ENCODE data around the gene PPP1CB. TPM values are rescaled to one million over a fixed set of nuclear protein-coding genes. Genes with fewer than 3 reads are reported as not detected.

The PPP1CB gene
- total RNA-seq, 1 donor from 2014 or later: 176 TPM

- Mint-ChIP-seq H3K4me3 (peak overlapping the region; percentile 77), H3K36me3 (ENCODE audit: low read depth) (no peaks in the 10 kb centered on the region), H3K27me3 (ENCODE audit: low read depth) (no peaks in the 10 kb centered on the region), H3K4me1 (peaks cover 59% of the 10 kb centered on the region), H3K9me3 (no peaks in the 10 kb centered on the region), H3K27ac (ENCODE audit: unreplicated experiment) (no peak overlapping the region)
- TF ChIP-seq CTCF (conservative IDR thresholded peaks at IDR 0.05): no peak
- DNase-seq (ENCODE audit: low read depth, low spot score): no peak
Measured at GRCh38 chr2:28754321-28754720, 2.7 kb downstream of the PPP1CB start.

- no peak for TF ChIP-seq CTCF (conservative IDR thresholded peaks at IDR 0.05)
- H3K36me3 Mint-ChIP-seq (ENCODE audit: low read depth): no peaks in the 10 kb centered on the region
- H3K4me1 Mint-ChIP-seq: peaks cover 51% of the 10 kb centered on the region
- H3K4me3 Mint-ChIP-seq: peak overlapping the region; percentile 56
- H3K9me3 Mint-ChIP-seq: no peaks in the 10 kb centered on the region
- H3K27ac Mint-ChIP-seq (ENCODE audit: unreplicated experiment): no peak overlapping the region
- no peaks in the 10 kb centered on the region for H3K27me3 Mint-ChIP-seq (ENCODE audit: low read depth)
- DNase-seq (ENCODE audit: low read depth, low spot score): no peak
Measured at GRCh38 chr2:28755421-28755820, 3.8 kb downstream of the PPP1CB start.

GRCh38 chr2:28758459-28758858 lies 6.8 kb downstream of the PPP1CB start:
- Mint-ChIP-seq H3K9me3 (no peaks in the 10 kb centered on the region), H3K27ac (ENCODE audit: unreplicated experiment) (no peak overlapping the region), H3K27me3 (ENCODE audit: low read depth) (no peaks in the 10 kb centered on the region), H3K4me1 (peaks cover 45% of the 10 kb centered on the region), H3K36me3 (ENCODE audit: low read depth) (no peaks in the 10 kb centered on the region), H3K4me3 (peak overlapping the region; percentile 2)
- no peak for TF ChIP-seq CTCF (conservative IDR thresholded peaks at IDR 0.05)
- no peak for DNase-seq (ENCODE audit: low read depth, low spot score)

GRCh38 chr2:28761420-28761819 lies 9.8 kb downstream of the PPP1CB start:
- Mint-ChIP-seq H3K27me3 (ENCODE audit: low read depth) (no peaks in the 10 kb centered on the region), H3K4me3 (no peak overlapping the region), H3K27ac (ENCODE audit: unreplicated experiment) (no peak overlapping the region)

GRCh38 chr2:28764909-28765711 lies 13.5 kb downstream of the PPP1CB start:
- H3K4me3 Mint-ChIP-seq: no peak overlapping the region
- TF ChIP-seq CTCF (conservative IDR thresholded peaks at IDR 0.05): no peak
- DNase-seq (ENCODE audit: low read depth, low spot score): no peak
- peaks cover 10% of the 10 kb centered on the region for H3K36me3 Mint-ChIP-seq (ENCODE audit: low read depth)
- peaks cover 7% of the 10 kb centered on the region for H3K9me3 Mint-ChIP-seq
- H3K4me1 Mint-ChIP-seq: peaks cover 43% of the 10 kb centered on the region
- H3K27me3 Mint-ChIP-seq (ENCODE audit: low read depth): no peaks in the 10 kb centered on the region
- H3K27ac Mint-ChIP-seq (ENCODE audit: unreplicated experiment): no peak overlapping the region

More at GRCh38 chr2:28761420-28761819, 9.8 kb downstream of the PPP1CB start:
- no peak for DNase-seq (ENCODE audit: low read depth, low spot score)
- Mint-ChIP-seq H3K4me1 (peaks cover 42% of the 10 kb centered on the region), H3K36me3 (ENCODE audit: low read depth) (no peaks in the 10 kb centered on the region), H3K9me3 (no peaks in the 10 kb centered on the region)
- no peak for TF ChIP-seq CTCF (conservative IDR thresholded peaks at IDR 0.05)

All from neural crest cell (in vitro differentiated cells).